GM18526 (cell line): Measurements from ENCODE around the gene C9.

ENCODE experiments used
- POLR2A ChIP-seq: IDR thresholded peaks from 3 replicates; pipeline ENCODE4 v1.6.1; 2011; ENCODE audit not compliant: insufficient read length; ENCODE audit errors: extremely low read depth

C9 gene

GRCh38 chr5:39381376-39381775 lies 17.1 kb upstream of the C9 start:
- TF ChIP-seq POLR2A: no peak

GRCh38 chr5:39379693-39380092 lies 15.4 kb upstream of the C9 start:
- TF ChIP-seq POLR2A: no peak

- no peak for TF ChIP-seq POLR2A
Observed at GRCh38 chr5:39377613-39378012, 13.3 kb upstream of the C9 start.

- no peak for TF ChIP-seq POLR2A
Observed at GRCh38 chr5:39376293-39376714, 12.0 kb upstream of the C9 start.

- TF ChIP-seq POLR2A: no peak
Observed at GRCh38 chr5:39373791-39374190, 9.5 kb upstream of the C9 start.

GRCh38 chr5:39371367-39371635 lies 7.0 kb upstream of the C9 start:
- no peak for TF ChIP-seq POLR2A

- no peak for TF ChIP-seq POLR2A
Observed at GRCh38 chr5:39370555-39371366, 6.5 kb upstream of the C9 start.

GRCh38 chr5:39369123-39369815 lies 5.0 kb upstream of the C9 start:
- TF ChIP-seq POLR2A: no peak

GRCh38 chr5:39368116-39368515 lies 3.8 kb upstream of the C9 start:
- TF ChIP-seq POLR2A: no peak

- TF ChIP-seq POLR2A: no peak
Observed at GRCh38 chr5:39367711-39368110, 3.4 kb upstream of the C9 start.

GRCh38 chr5:39363217-39363616 lies 1.1 kb downstream of the C9 start:
- no peak for TF ChIP-seq POLR2A

GRCh38 chr5:39362646-39363045 lies 1.6 kb downstream of the C9 start:
- no peak for TF ChIP-seq POLR2A

GRCh38 chr5:39361306-39361705 lies 3.0 kb downstream of the C9 start:
- no peak for TF ChIP-seq POLR2A

GRCh38 chr5:39360471-39361111 lies 3.7 kb downstream of the C9 start:
- TF ChIP-seq POLR2A: no peak

GRCh38 chr5:39356263-39356662 lies 8.0 kb downstream of the C9 start:
- no peak for TF ChIP-seq POLR2A

GRCh38 chr5:39355324-39355723 lies 9.0 kb downstream of the C9 start:
- TF ChIP-seq POLR2A: no peak
